Spleen (tissue), 7 donors: ENCODE results near the gene GAS6.
"Not testable (repeated sequence)": the region's sequence is repeated elsewhere in the genome, so short reads cannot be mapped to it uniquely, and the experiment has no call there.

Experiments used
- POLR2AphosphoS5 ChIP-seq, 3 donors: sonication (generic); formaldehyde crosslinking; IDR thresholded peaks; one replicate each; pipeline ENCODE4 v1.5.1; 2017; ENCODE audit warnings: antibody characterized with exemption in 3 of 3
- TF ChIP-seq, protein P1 (sequence below), 11 experiments: fragments of 200-600 bp in 7 of 11; fragments of 450-650 bp in 4 of 11; sonication (generic) in 4 of 11; IDR thresholded peaks in 8 of 11; conservative IDR thresholded peaks in 3 of 11; 1 replicate in 7 of 11; 2 replicates in 4 of 11; pipeline versions ENCODE4 v1.4.0 to v1.8.0; 2016 to 2021; ENCODE audit warnings: antibody characterized with exemption in 11 of 11, inconsistent platforms in 4 of 11, mild to moderate bottlenecking in 1 of 11
- donor health status: DM: no; HTN: no; CAD: no; lungs with moderate emphysema.
- donor health status: DM: no; HTN: no; CAD: no.
- donor health status: DM: no; HTN: no; CAD: no.

DNA sequence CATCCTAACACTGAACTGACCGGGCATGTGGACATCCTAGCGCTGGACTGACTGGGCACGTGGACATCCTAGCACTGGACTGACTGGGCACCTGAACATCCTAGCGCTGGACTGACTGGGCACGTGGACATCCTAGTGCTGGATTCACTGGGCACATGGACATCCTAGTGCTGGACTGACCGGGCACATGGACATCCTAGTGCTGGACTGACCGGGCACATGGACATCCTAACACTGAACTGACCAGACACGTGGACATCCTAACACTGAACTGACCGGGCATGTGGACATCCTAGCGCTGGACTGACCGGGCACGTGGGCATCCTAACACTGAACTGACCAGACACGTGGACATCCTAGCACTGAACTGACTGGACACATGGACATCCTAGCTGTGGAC, 73.9 kb downstream of the GAS6 start:
- TF ChIP-seq POLR2AphosphoS5 (IDR thresholded peaks at IDR 0.05), result not testable (repeated sequence)
- TF ChIP-seq, protein P1, sequence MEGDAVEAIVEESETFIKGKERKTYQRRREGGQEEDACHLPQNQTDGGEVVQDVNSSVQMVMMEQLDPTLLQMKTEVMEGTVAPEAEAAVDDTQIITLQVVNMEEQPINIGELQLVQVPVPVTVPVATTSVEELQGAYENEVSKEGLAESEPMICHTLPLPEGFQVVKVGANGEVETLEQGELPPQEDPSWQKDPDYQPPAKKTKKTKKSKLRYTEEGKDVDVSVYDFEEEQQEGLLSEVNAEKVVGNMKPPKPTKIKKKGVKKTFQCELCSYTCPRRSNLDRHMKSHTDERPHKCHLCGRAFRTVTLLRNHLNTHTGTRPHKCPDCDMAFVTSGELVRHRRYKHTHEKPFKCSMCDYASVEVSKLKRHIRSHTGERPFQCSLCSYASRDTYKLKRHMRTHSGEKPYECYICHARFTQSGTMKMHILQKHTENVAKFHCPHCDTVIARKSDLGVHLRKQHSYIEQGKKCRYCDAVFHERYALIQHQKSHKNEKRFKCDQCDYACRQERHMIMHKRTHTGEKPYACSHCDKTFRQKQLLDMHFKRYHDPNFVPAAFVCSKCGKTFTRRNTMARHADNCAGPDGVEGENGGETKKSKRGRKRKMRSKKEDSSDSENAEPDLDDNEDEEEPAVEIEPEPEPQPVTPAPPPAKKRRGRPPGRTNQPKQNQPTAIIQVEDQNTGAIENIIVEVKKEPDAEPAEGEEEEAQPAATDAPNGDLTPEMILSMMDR (IDR thresholded peaks at IDR 0.05 in 8 of 11, conservative IDR thresholded peaks at IDR 0.05 in 3 of 11), result not testable (repeated sequence)
